GM12875 (cell line): ENCODE data around the gene SEMA4D.

Source experiments
- H3K4me3 ChIP-seq: one replicate; pipeline ENCODE4 v1.5.1; 2011; ENCODE audit warnings: low read depth, low read length, control low read depth
- TF ChIP-seq, protein P1 (sequence below): IDR thresholded peaks from 2 replicates; pipeline ENCODE4 v1.5.1; 2011; ENCODE audit warnings: low read depth, mild to moderate bottlenecking, control low read depth, inconsistent platforms, low read length, moderate library complexity, borderline replicate concordance; ENCODE audit not compliant: insufficient read depth

Gene SEMA4D

DNA sequence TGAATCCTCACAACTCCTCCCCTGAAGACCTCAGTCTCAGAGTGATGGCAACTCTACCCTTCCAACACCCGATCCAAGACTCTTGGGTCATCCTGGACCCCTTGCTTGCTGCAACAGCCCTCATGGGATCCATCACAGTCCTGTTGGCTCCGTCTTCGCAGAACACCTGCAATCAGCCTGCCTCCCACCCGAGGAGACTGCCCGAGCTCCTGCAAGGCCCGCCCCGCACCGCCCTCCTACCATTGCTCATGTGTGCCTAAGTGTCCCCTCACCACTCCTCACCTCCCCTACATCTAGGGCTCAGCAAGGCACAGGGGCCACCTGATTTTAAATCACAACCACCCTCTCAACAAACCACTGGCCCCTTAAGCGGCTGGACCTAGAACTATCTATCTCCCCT, 5.3 kb downstream of the SEMA4D start:
- H3K4me3 ChIP-seq: no peak overlapping the region
- TF ChIP-seq, protein P1, sequence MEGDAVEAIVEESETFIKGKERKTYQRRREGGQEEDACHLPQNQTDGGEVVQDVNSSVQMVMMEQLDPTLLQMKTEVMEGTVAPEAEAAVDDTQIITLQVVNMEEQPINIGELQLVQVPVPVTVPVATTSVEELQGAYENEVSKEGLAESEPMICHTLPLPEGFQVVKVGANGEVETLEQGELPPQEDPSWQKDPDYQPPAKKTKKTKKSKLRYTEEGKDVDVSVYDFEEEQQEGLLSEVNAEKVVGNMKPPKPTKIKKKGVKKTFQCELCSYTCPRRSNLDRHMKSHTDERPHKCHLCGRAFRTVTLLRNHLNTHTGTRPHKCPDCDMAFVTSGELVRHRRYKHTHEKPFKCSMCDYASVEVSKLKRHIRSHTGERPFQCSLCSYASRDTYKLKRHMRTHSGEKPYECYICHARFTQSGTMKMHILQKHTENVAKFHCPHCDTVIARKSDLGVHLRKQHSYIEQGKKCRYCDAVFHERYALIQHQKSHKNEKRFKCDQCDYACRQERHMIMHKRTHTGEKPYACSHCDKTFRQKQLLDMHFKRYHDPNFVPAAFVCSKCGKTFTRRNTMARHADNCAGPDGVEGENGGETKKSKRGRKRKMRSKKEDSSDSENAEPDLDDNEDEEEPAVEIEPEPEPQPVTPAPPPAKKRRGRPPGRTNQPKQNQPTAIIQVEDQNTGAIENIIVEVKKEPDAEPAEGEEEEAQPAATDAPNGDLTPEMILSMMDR: no peak

DNA sequence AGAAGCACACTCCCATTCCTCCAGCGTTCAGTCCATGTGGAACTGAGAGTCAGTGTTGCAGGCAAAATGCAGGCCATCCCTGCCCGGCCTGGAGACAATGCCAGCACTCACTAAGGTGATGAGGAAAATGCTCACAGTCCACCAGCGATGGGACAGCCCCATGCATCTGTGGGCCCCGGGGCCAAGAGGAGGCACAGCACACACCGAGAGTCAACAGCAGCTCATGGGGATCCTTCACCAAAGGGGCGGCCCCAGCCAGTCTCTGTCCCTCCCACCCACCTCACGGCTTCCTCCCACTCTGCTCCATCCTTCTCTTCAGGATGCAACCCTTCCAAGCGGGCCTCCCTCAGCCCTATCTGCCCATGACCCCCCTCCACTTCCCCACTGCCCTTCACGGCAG, 6.2 kb downstream of the SEMA4D start:
- TF ChIP-seq, protein P1: no peak
- H3K4me3 ChIP-seq: no peak overlapping the region

DNA sequence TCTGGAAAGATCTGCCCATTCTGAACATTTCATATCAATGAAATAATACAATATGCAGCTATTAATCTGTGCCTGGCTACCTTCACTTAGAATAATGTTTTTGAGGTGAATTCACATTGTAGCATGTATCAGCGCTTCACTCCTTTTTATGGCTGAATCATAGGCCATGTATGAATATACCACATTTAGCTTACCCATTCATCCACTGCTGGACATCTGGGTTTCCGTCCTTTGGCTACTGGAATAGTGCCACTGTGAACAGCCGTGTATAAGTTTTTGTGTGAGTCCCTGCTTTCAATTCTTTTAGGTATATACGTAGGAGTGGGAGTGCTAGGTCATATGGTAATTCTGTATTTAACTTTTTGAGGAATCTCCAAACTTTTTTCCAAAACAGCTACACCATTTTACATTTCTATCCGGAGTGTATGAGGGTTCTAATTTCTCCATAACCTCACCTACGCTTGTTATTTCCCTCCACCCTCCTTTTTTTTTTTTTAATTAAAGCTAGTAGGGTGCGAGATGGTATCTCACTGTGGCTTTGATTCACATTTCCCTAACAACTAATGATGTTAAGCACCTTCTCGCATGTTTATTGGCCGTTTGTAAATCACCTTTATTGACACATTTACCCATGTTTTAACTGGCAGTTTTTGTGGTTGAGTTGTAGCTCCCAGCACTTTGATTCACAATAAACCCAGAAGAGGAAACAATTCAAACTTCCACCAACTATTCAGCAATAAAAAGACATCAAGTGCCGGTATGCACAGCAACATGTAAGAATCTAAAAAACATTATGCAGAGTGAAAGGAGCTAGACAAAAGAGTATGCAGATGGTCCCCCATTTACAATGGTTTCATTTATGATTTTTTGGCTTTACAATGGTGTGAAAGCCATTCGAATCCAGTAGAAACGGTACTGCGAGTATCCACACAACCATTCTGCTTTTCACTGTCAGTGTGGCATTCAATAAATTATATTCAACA, 8.1 kb downstream of the SEMA4D start:
- no peak overlapping the region for H3K4me3 ChIP-seq
- TF ChIP-seq, protein P1: no peak

DNA sequence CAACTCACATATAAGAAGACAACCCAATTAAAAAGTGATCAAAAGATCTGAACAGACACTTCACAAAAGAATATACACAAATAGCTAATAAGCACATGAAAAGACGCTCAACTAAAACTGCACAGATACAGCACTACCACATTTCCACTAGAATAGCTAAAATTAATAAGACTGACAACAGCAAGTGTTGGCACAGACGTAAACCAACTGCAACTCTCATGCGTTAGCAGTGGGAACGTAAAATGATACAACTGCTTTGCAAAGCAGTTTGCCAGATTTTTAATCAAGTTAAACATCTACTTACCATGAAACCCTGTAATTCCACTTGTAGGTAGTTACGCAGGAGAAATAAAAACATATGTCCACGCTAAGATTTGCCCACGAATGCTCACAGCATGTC, 9.0 kb downstream of the SEMA4D start:
- H3K4me3 ChIP-seq: no peak overlapping the region
- TF ChIP-seq, protein P1: no peak

GRCh38 chr9:89488131-89488530, 9.8 kb downstream of the SEMA4D start:
- no peak overlapping the region for H3K4me3 ChIP-seq
- TF ChIP-seq, protein P1: no peak

DNA sequence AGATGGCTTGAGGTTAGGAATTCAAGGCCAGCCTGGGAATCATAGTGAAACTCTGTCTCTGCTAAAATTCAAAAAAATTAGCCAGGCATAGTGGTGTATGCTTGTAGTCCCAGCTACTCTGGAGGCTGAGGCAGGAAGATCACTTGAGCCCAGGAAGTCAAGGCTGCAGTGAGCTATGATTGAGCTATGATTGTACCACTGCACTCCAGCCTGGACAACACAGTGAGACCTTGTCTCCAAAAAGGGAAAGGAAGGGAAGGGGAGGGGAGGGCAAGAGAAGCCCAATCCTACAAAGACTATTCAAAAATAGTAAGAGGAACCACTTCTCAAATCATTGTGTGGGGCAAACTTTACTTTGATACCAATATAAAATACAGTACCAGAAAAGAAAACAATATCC, 11.2 kb downstream of the SEMA4D start:
- TF ChIP-seq, protein P1: no peak

More for the DNA sequence above, 11.2 kb downstream of the SEMA4D start:
- no peak overlapping the region for H3K4me3 ChIP-seq
